WTC11 (cell line): ENCODE data around the gene SNX5. TPM values are rescaled to one million over a fixed set of nuclear protein-coding genes. Genes with fewer than 3 reads are reported as not detected.

Experiments used
- ATAC-seq: fragments of 200-7000 bp; cut with Tn5 transposase; 2 replicates; pipeline ENCODE4 v1.10.0; 2021; ENCODE audit warnings: mild to moderate bottlenecking, moderate library complexity
- CTCF ChIA-PET: fragments of 300-600 bp; sonication (Branson Sonifier 250); formaldehyde crosslinking; loops from one replicate; lab custom pipeline; 2021; ENCODE audit warnings: antibody characterized with exemption; lab: Charles Lee
- POLR2A ChIA-PET: fragments of 350-600 bp; sonication (Branson Sonifier 250); formaldehyde crosslinking; loops from one replicate; lab custom pipeline; 2021; ENCODE audit warnings: antibody characterized with exemption; lab: Charles Lee
- DNase-seq: peaks from one replicate; pipeline ENCODE4 v3.0.0; 2021; ENCODE audit warnings: low spot score
- H3K27ac Mint-ChIP-seq: 2 replicates; pipeline ENCODE4 v1.8.0; 2021; ENCODE audit warnings: mixed read lengths
- H3K27me3 Mint-ChIP-seq: 2 replicates; pipeline ENCODE4 v1.8.0; 2021; ENCODE audit warnings: low read depth, mild to moderate bottlenecking, moderate library complexity, mixed read lengths
- H3K36me3 Mint-ChIP-seq: 2 replicates; pipeline ENCODE4 v1.8.0; 2021; ENCODE audit warnings: mixed read lengths
- H3K4me1 Mint-ChIP-seq: 2 replicates; pipeline ENCODE4 v1.8.0; 2022; ENCODE audit warnings: mixed read lengths
- H3K4me3 Mint-ChIP-seq: 2 replicates; pipeline ENCODE4 v1.8.0; 2021; ENCODE audit warnings: mild to moderate bottlenecking, moderate library complexity, mixed read lengths
- H3K9me3 Mint-ChIP-seq: 2 replicates; pipeline ENCODE4 v1.8.0; 2021; ENCODE audit warnings: mixed read lengths
- CBFB ChIP-seq: sonication (generic); formaldehyde crosslinking; IDR thresholded peaks from 2 replicates; pipeline ENCODE4 v1.8.1; 2022; ENCODE audit warnings: mild to moderate bottlenecking, low read depth, missing genetic modification reagents
- GRHL2 ChIP-seq: fragments of 250-450 bp; sonication (Bioruptor Pico); IDR thresholded peaks from 2 replicates; pipeline ENCODE4 v1.8.0; 2022; ENCODE audit warnings: mild to moderate bottlenecking, moderate library complexity; ENCODE audit not compliant: insufficient replicate concordance, severe bottlenecking
- HMGA2 ChIP-seq: fragments of 250-450 bp; sonication (Bioruptor Pico); IDR thresholded peaks from 2 replicates; pipeline ENCODE4 v1.4.0; 2021; ENCODE audit warnings: mild to moderate bottlenecking, moderate library complexity
- HMGXB4 ChIP-seq: sonication (generic); formaldehyde crosslinking; IDR thresholded peaks from 2 replicates; pipeline ENCODE4 v1.8.1; 2023; ENCODE audit warnings: mild to moderate bottlenecking, moderate library complexity, missing genetic modification reagents
- IRF1 ChIP-seq: sonication (generic); formaldehyde crosslinking; IDR thresholded peaks from 2 replicates; pipeline ENCODE4 v1.8.0; 2023; ENCODE audit warnings: missing genetic modification reagents
- IRF2 ChIP-seq: sonication (generic); formaldehyde crosslinking; IDR thresholded peaks from 2 replicates; pipeline ENCODE4 v1.8.0; 2022; ENCODE audit warnings: low read depth, missing genetic modification reagents, borderline replicate concordance
- MLX ChIP-seq: sonication (generic); formaldehyde crosslinking; IDR thresholded peaks from 2 replicates; pipeline ENCODE4 v1.8.1; 2023; ENCODE audit warnings: mild to moderate bottlenecking, missing genetic modification reagents, moderate library complexity
- NFE2L1 ChIP-seq: sonication (generic); formaldehyde crosslinking; IDR thresholded peaks from 2 replicates; pipeline ENCODE4 v1.8.1; 2023; ENCODE audit warnings: missing genetic modification reagents
- NFYB ChIP-seq: sonication (generic); formaldehyde crosslinking; conservative IDR thresholded peaks from 2 replicates; pipeline ENCODE4 v1.8.0; 2022; ENCODE audit warnings: low read depth, missing genetic modification reagents
- NR1H2 ChIP-seq: sonication (generic); formaldehyde crosslinking; IDR thresholded peaks from 2 replicates; pipeline ENCODE4 v1.9.0; 2021; ENCODE audit warnings: mild to moderate bottlenecking, moderate library complexity, missing genetic modification reagents
- NR3C1 ChIP-seq: sonication (generic); formaldehyde crosslinking; conservative IDR thresholded peaks from 2 replicates; pipeline ENCODE4 v1.8.1; 2023; ENCODE audit warnings: low read depth, mild to moderate bottlenecking, missing genetic modification reagents
- OVOL2 ChIP-seq: fragments of 250-450 bp; sonication (Bioruptor Pico); IDR thresholded peaks from 2 replicates; pipeline ENCODE4 v1.9.0; 2021; ENCODE audit warnings: mild to moderate bottlenecking, borderline replicate concordance
- SMAD3 ChIP-seq: sonication (generic); formaldehyde crosslinking; IDR thresholded peaks from 2 replicates; pipeline ENCODE4 v1.8.0; 2022; ENCODE audit warnings: missing genetic modification reagents, mild to moderate bottlenecking, borderline replicate concordance
- USF1 ChIP-seq: sonication (generic); formaldehyde crosslinking; IDR thresholded peaks from 2 replicates; pipeline ENCODE4 v1.8.0; 2022; ENCODE audit warnings: mild to moderate bottlenecking, missing genetic modification reagents
- USF2 ChIP-seq: sonication (generic); formaldehyde crosslinking; IDR thresholded peaks from 2 replicates; pipeline ENCODE4 v1.8.1; 2023; ENCODE audit warnings: mild to moderate bottlenecking, missing genetic modification reagents, moderate library complexity
- ZNF317 ChIP-seq: sonication (generic); formaldehyde crosslinking; IDR thresholded peaks from 2 replicates; pipeline ENCODE4 v1.8.1; 2023; ENCODE audit warnings: low read depth, mild to moderate bottlenecking, moderate library complexity, missing genetic modification reagents, borderline replicate concordance
- ZNF423 ChIP-seq: fragments of 250-450 bp; sonication (Bioruptor Pico); IDR thresholded peaks from 2 replicates; pipeline ENCODE4 v2.1.2; 2022; ENCODE audit warnings: mild to moderate bottlenecking, moderate library complexity
- ZNF512 ChIP-seq: sonication (generic); formaldehyde crosslinking; IDR thresholded peaks from 2 replicates; pipeline ENCODE4 v1.8.1; 2022; ENCODE audit warnings: missing genetic modification reagents, borderline replicate concordance
- ZNF671 ChIP-seq: fragments of 250-450 bp; sonication (Bioruptor Pico); IDR thresholded peaks from 2 replicates; pipeline ENCODE4 v1.8.0; 2021; ENCODE audit warnings: mild to moderate bottlenecking
- total RNA-seq: library from RNA; stranded (reverse); gene quantifications from 3 replicates; pipeline ENCODE4 v1.2.3, GENCODE V29; 2021
- TF ChIP-seq, protein P1 (sequence below): fragments of 250-450 bp; sonication (Bioruptor Pico); IDR thresholded peaks from 2 replicates; pipeline ENCODE4 v2.1.2; 2022; ENCODE audit warnings: mild to moderate bottlenecking, moderate library complexity
- TF ChIP-seq, protein P2 (sequence below): sonication (generic); formaldehyde crosslinking; IDR thresholded peaks from 2 replicates; pipeline ENCODE4 v1.8.1; 2022; ENCODE audit warnings: low read depth, mild to moderate bottlenecking, moderate library complexity, missing genetic modification reagents, borderline replicate concordance

SNX5 gene
- total RNA-seq, 1 experiment from 2014 or later, result 192 TPM

DNA sequence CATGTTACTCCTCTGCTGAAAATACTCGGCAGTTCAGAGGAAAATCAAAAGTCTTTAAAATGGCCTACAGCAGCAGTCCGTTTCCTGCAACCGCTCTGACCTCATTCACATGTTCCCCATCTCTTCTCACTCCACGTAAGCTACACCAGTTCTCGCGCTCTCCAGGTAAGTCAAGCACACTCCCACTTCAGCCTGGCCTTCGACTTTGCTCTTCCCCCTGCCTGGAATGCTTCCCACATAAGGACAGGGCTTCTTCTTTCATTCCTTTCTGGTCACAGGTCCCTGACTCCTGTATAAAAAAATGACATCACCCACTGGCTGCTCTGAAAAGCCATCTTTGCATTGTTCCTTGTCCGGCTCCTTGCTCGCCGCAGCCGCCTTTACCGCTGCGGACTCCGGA lies 42.9 kb upstream of the SNX5 start (continued):
- no peak for TF ChIP-seq MLX (CRISPR knock-in tag)
- TF ChIP-seq ZNF317, result no peak
- TF ChIP-seq NR3C1 (CRISPR knock-in tag), result no peak
- TF ChIP-seq NFYB (CRISPR knock-in tag), result no peak
- TF ChIP-seq NFE2L1 (CRISPR knock-in tag), result no peak
- TF ChIP-seq, protein P1, sequence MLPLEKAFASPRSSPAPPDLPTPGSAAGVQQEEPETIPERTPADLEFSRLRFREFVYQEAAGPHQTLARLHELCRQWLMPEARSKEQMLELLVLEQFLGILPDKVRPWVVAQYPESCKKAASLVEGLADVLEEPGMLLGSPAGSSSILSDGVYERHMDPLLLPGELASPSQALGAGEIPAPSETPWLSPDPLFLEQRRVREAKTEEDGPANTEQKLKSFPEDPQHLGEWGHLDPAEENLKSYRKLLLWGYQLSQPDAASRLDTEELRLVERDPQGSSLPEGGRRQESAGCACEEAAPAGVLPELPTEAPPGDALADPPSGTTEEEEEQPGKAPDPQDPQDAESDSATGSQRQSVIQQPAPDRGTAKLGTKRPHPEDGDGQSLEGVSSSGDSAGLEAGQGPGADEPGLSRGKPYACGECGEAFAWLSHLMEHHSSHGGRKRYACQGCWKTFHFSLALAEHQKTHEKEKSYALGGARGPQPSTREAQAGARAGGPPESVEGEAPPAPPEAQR (CRISPR knock-in tag), result no peak
- TF ChIP-seq CBFB (CRISPR knock-in tag), result no peak
- no peak for TF ChIP-seq HMGA2 (CRISPR knock-in tag)
- TF ChIP-seq IRF1 (CRISPR knock-in tag), result no peak
- no peak for TF ChIP-seq NR1H2
- TF ChIP-seq ZNF671, result no peak
- TF ChIP-seq, protein P2, sequence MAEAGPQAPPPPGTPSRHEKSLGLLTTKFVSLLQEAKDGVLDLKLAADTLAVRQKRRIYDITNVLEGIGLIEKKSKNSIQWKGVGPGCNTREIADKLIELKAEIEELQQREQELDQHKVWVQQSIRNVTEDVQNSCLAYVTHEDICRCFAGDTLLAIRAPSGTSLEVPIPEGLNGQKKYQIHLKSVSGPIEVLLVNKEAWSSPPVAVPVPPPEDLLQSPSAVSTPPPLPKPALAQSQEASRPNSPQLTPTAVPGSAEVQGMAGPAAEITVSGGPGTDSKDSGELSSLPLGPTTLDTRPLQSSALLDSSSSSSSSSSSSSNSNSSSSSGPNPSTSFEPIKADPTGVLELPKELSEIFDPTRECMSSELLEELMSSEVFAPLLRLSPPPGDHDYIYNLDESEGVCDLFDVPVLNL (CRISPR knock-in tag), result no peak
- no peak for TF ChIP-seq SMAD3

DNA sequence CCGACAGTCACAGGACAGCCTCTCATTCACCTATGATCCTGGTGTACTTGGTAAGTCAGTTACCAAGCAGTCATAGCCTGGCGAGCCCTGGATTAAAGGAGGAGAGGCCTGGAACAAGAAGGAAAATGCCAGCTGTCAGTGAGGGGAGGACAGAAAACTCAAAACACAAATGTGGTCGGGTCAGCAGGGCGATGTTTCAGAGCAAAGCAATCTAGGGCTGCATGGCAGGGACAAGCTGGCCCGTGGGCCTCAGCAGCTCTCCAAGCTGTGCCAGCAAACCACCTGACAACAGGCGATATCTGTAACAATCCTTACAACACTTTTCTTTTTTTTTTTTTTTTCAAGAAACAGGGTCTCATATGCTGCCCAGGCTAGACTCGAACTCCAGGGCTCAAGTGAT lies 40.5 kb upstream of the SNX5 start:
- H3K9me3 Mint-ChIP-seq, result peaks cover 12% of the 10 kb centered on the region
- H3K27me3 Mint-ChIP-seq, result no peaks in the 10 kb centered on the region; the same call in 1 of the 2 replicates
- H3K4me3 Mint-ChIP-seq, result no peak overlapping the region
- peaks cover 18% of the 10 kb centered on the region for H3K4me1 Mint-ChIP-seq
- DNase-seq, result no peak
- POLR2A ChIA-PET, result interaction anchor here (0.6 kb wide), 1 partner anchor 125 kb away, joined by 3 read pairs; no protein-coding TSS in a partner anchor
- TF ChIP-seq HMGXB4 (CRISPR knock-in tag) (no peak), OVOL2 (CRISPR knock-in tag) (no peak), GRHL2 (CRISPR knock-in tag) (no peak), ZNF512 (CRISPR knock-in tag) (no peak), USF2 (CRISPR knock-in tag) (no peak), IRF2 (CRISPR knock-in tag) (no peak), IRF1 (CRISPR knock-in tag) (no peak), USF1 (CRISPR knock-in tag) (no peak), ZNF423 (no peak)
- TF ChIP-seq, all 79 proteins: peak for 0
- Mint-ChIP-seq H3K27ac (no peak overlapping the region), H3K36me3 (peaks cover 16% of the 10 kb centered on the region)
- no peak for ATAC-seq
- CTCF ChIA-PET, result interaction anchor here (0.6 to 0.7 kb wide), 3 partner anchors 111 to 1261 kb away, joined by 3 to 5 read pairs (median 4); no protein-coding TSS in a partner anchor
